Stimulated activated CD8-positive, alpha-beta memory T cell treated with anti-CD3 and anti-CD28 coated beads, Interleukin-4, amount 100 ng/mL, for 24 hours (primary cell): ENCODE results near the gene POSTN.

Experiments used
- DNase-seq: peaks from one replicate; pipeline ENCODE4 v3.0.0-alpha.2; 2020; ENCODE audit warnings: low read depth

The POSTN gene

GRCh38 chr13:37515226-37515625 lies 83.3 kb downstream of the POSTN start:
- DNase-seq: no peak
